Osteocyte (in vitro differentiated cells): ENCODE results near the gene RWDD3. TPM values are rescaled to one million over a fixed set of nuclear protein-coding genes. Genes with fewer than 3 reads are reported as not detected.

ENCODE experiments used
- DNase-seq: peaks from one replicate; pipeline ENCODE4 v3.0.0; 2021; ENCODE audit warnings: mixed read lengths; ENCODE audit not compliant: unreplicated experiment; ENCODE audit errors: extremely low spot score
- H3K27ac Mint-ChIP-seq: one replicate; pipeline ENCODE4 v1.8.0; 2021; ENCODE audit warnings: mild to moderate bottlenecking, mixed read lengths; ENCODE audit not compliant: unreplicated experiment
- H3K27me3 Mint-ChIP-seq: one replicate; pipeline ENCODE4 v1.8.0; 2021; ENCODE audit warnings: mixed read lengths; ENCODE audit not compliant: unreplicated experiment
- H3K36me3 Mint-ChIP-seq: one replicate; pipeline ENCODE4 v1.8.0; 2021; ENCODE audit warnings: mixed read lengths; ENCODE audit not compliant: unreplicated experiment
- H3K4me1 Mint-ChIP-seq: one replicate; pipeline ENCODE4 v1.8.0; 2021; ENCODE audit warnings: mixed read lengths; ENCODE audit not compliant: unreplicated experiment
- H3K4me3 Mint-ChIP-seq: one replicate; pipeline ENCODE4 v1.8.0; 2021; ENCODE audit warnings: mild to moderate bottlenecking, moderate library complexity, mixed read lengths; ENCODE audit not compliant: unreplicated experiment
- H3K9me3 Mint-ChIP-seq: one replicate; pipeline ENCODE4 v1.8.0; 2021; ENCODE audit warnings: mixed read lengths; ENCODE audit not compliant: unreplicated experiment
- CTCF ChIP-seq: fragments of 200-600 bp; sonication (generic); IDR thresholded peaks from 2 replicates; pipeline ENCODE4 v1.5.0; 2021; ENCODE audit warnings: antibody characterized with exemption, mild to moderate bottlenecking, moderate library complexity
- total RNA-seq: library from RNA; stranded (reverse); gene quantifications from 2 replicates; pipeline ENCODE4 v1.2.1, GENCODE V29; 2021

RWDD3 gene
- total RNA-seq, 1 donor from 2014 or later, result 13.1 TPM

- peaks cover 32% of the 10 kb centered on the region for H3K36me3 Mint-ChIP-seq
- no peak for TF ChIP-seq CTCF
- no peaks in the 10 kb centered on the region for H3K27me3 Mint-ChIP-seq
- DNase-seq, result no peak
- H3K27ac Mint-ChIP-seq, result no peak overlapping the region
- no peak overlapping the region for H3K4me3 Mint-ChIP-seq
- H3K4me1 Mint-ChIP-seq, result no peaks in the 10 kb centered on the region
- H3K9me3 Mint-ChIP-seq, result no peaks in the 10 kb centered on the region
Measured at GRCh38 chr1:95249916-95250315, 15.9 kb downstream of the RWDD3 start.

- H3K4me1 Mint-ChIP-seq, result no peaks in the 10 kb centered on the region
- H3K36me3 Mint-ChIP-seq, result peaks cover 25% of the 10 kb centered on the region
- H3K4me3 Mint-ChIP-seq, result no peak overlapping the region
Measured at GRCh38 chr1:95252422-95252821, 18.4 kb downstream of the RWDD3 start.

GRCh38 chr1:95254959-95255358, 20.9 kb downstream of the RWDD3 start:
- Mint-ChIP-seq H3K9me3 (no peaks in the 10 kb centered on the region), H3K36me3 (peaks cover 9% of the 10 kb centered on the region)
- no peak for TF ChIP-seq CTCF

More at GRCh38 chr1:95252422-95252821, 18.4 kb downstream of the RWDD3 start:
- TF ChIP-seq CTCF, result no peak
- H3K27ac Mint-ChIP-seq, result no peak overlapping the region
- H3K9me3 Mint-ChIP-seq, result no peaks in the 10 kb centered on the region
- no peak for DNase-seq
- H3K27me3 Mint-ChIP-seq, result no peaks in the 10 kb centered on the region

DNA sequence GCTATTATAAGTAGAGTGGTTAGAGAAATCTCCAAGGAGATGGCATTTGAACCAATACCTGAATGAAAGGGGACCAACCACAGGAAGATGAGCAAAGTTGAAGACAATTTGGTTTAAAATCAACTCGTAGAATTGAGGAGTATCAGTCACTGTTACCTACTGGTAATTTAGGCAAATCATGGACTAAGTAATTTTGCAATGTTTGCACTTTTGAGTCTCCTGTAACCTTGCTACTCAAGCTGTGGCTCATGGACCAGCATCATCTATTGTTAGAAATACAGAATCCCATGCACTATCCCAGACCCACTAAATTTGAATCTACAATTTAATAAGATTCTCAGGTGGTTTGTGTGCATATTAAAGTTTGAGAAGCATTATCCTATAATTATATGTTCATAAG, 21.8 kb downstream of the RWDD3 start:
- H3K36me3 Mint-ChIP-seq, result peaks cover 9% of the 10 kb centered on the region
- DNase-seq, result no peak
- H3K27ac Mint-ChIP-seq, result no peak overlapping the region
- no peak overlapping the region for H3K4me3 Mint-ChIP-seq
- no peaks in the 10 kb centered on the region for H3K4me1 Mint-ChIP-seq
- no peak for TF ChIP-seq CTCF
- H3K9me3 Mint-ChIP-seq, result no peaks in the 10 kb centered on the region
- H3K27me3 Mint-ChIP-seq, result peaks cover 8% of the 10 kb centered on the region

More at GRCh38 chr1:95254959-95255358, 20.9 kb downstream of the RWDD3 start:
- DNase-seq, result no peak
- no peak overlapping the region for H3K27ac Mint-ChIP-seq
- no peaks in the 10 kb centered on the region for H3K4me1 Mint-ChIP-seq
- H3K4me3 Mint-ChIP-seq, result no peak overlapping the region
- peaks cover 8% of the 10 kb centered on the region for H3K27me3 Mint-ChIP-seq

DNA sequence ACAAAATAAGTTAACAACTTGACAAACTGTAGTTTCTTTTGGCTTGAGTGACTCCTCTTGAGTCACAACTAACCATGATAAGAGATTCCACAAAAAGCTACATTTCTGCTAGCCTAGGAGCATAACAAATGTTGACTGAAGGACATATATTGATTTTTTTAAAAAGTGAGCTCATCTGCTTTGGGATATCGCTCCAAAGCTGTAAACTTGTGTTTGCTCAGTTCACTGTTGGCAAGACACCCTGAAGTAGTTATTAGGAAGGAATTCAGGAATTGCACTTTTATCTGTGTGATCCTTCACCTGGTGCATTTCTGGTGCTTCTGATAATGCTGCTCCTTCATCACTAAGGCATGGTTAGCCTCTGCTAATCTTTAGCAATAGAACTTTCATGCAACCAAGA, 23.7 kb downstream of the RWDD3 start:
- no peaks in the 10 kb centered on the region for H3K9me3 Mint-ChIP-seq
- H3K4me1 Mint-ChIP-seq, result no peaks in the 10 kb centered on the region
- no peak overlapping the region for H3K4me3 Mint-ChIP-seq
- no peak for TF ChIP-seq CTCF
- no peak overlapping the region for H3K27ac Mint-ChIP-seq
- H3K36me3 Mint-ChIP-seq, result peaks cover 2% of the 10 kb centered on the region
- no peak for DNase-seq
- H3K27me3 Mint-ChIP-seq, result peaks cover 12% of the 10 kb centered on the region
